ENCODE results near the gene DYRK3.

DYRK3 gene

GRCh38 chr1:206662396-206663092, 27.2 kb downstream of the DYRK3 start:
- no peak for DNase-seq

GRCh38 chr1:206663362-206663761, 28.0 kb downstream of the DYRK3 start:
- no peak for DNase-seq

- peak; percentile 89 for DNase-seq
Measured at GRCh38 chr1:206663832-206664652, 28.7 kb downstream of the DYRK3 start.

- no peak for DNase-seq
Measured at GRCh38 chr1:206664740-206665139, 29.4 kb downstream of the DYRK3 start.

- DNase-seq = no peak
Measured at GRCh38 chr1:206666031-206666561, 30.8 kb downstream of the DYRK3 start.

GRCh38 chr1:206666954-206667665, 31.8 kb downstream of the DYRK3 start:
- no peak for DNase-seq

- DNase-seq = peak; percentile 22
Measured at GRCh38 chr1:206668351-206668750, 33.0 kb downstream of the DYRK3 start.

- DNase-seq = no peak
Measured at GRCh38 chr1:206668874-206669410, 33.6 kb downstream of the DYRK3 start.

GRCh38 chr1:206672011-206672688, 36.8 kb downstream of the DYRK3 start:
- peak; percentile 38 for DNase-seq

- DNase-seq = peak; percentile 90
Measured at GRCh38 chr1:206672844-206673758, 37.8 kb downstream of the DYRK3 start.

GRCh38 chr1:206674236-206674635, 38.9 kb downstream of the DYRK3 start:
- DNase-seq = no peak

GRCh38 chr1:206674745-206675175, 39.4 kb downstream of the DYRK3 start:
- no peak for DNase-seq

- DNase-seq = no peak
Measured at GRCh38 chr1:206676499-206676898, 41.2 kb downstream of the DYRK3 start.

GRCh38 chr1:206678490-206678889, 43.2 kb downstream of the DYRK3 start:
- no peak for DNase-seq

GRCh38 chr1:206679738-206680211, 44.4 kb downstream of the DYRK3 start:
- no peak for DNase-seq

- DNase-seq = no peak
Measured at GRCh38 chr1:206680279-206680678, 44.9 kb downstream of the DYRK3 start.

GRCh38 chr1:206681359-206681758, 46.0 kb downstream of the DYRK3 start:
- DNase-seq = no peak

GRCh38 chr1:206682111-206682510, 46.8 kb downstream of the DYRK3 start:
- DNase-seq = no peak

GRCh38 chr1:206683313-206683712, 48.0 kb downstream of the DYRK3 start:
- DNase-seq = no peak

GRCh38 chr1:206684003-206684402, 48.7 kb downstream of the DYRK3 start:
- DNase-seq = no peak
